ENCODE results near the gene FAM174B.
"Not testable (repeated sequence)": the region's sequence is repeated elsewhere in the genome, so short reads cannot be mapped to it uniquely, and the experiment has no call there.

FAM174B gene

GRCh38 chr15:92610101-92610520, 45.5 kb downstream of the FAM174B start:
- no peak for TF ChIP-seq CTCF (IDR thresholded peaks at IDR 0.05; ENCODE audit: low read length, missing control alignments)
- no peak for DNase-seq (ENCODE audit: low read depth)

GRCh38 chr15:92608866-92609700, 46.5 kb downstream of the FAM174B start:
- no peak overlapping the region for H3K4me3 ChIP-seq (replicated peaks; ENCODE audit: low read depth, low read length)
- DNase-seq (ENCODE audit: low read depth), result no peak
- no peak for TF ChIP-seq CTCF (IDR thresholded peaks at IDR 0.05; ENCODE audit: low read length, missing control alignments)

More at GRCh38 chr15:92610101-92610520, 45.5 kb downstream of the FAM174B start:
- no peak overlapping the region for H3K4me3 ChIP-seq (replicated peaks; ENCODE audit: low read depth, low read length)

GRCh38 chr15:92606836-92607150, 48.8 kb downstream of the FAM174B start:
- not testable (repeated sequence) for H3K4me3 ChIP-seq (replicated peaks; ENCODE audit: low read depth, low read length); DNase-seq (ENCODE audit: low read depth)

- DNase-seq (ENCODE audit: low read depth), result no peak
- TF ChIP-seq CTCF (IDR thresholded peaks at IDR 0.05; ENCODE audit: low read length, missing control alignments), result no peak
- H3K4me3 ChIP-seq (replicated peaks; ENCODE audit: low read depth, low read length), result no peak overlapping the region
Observed at GRCh38 chr15:92606126-92606835, 49.3 kb downstream of the FAM174B start.

GRCh38 chr15:92605225-92605944, 50.2 kb downstream of the FAM174B start:
- no peak for DNase-seq (ENCODE audit: low read depth)
- no peak for TF ChIP-seq CTCF (IDR thresholded peaks at IDR 0.05; ENCODE audit: low read length, missing control alignments)
- no peak overlapping the region for H3K4me3 ChIP-seq (replicated peaks; ENCODE audit: low read depth, low read length)

GRCh38 chr15:92603743-92604470, 51.7 kb downstream of the FAM174B start:
- TF ChIP-seq CTCF (IDR thresholded peaks at IDR 0.05; ENCODE audit: low read length, missing control alignments), result no peak
- no peak overlapping the region for H3K4me3 ChIP-seq (replicated peaks; ENCODE audit: low read depth, low read length)
- peak; percentile 28 for DNase-seq (ENCODE audit: low read depth)

Measured in fibroblast of pulmonary artery (primary cell).